Neural progenitor cell (in vitro differentiated cells): ENCODE data around the gene ME2. TPM values are rescaled to one million over a fixed set of nuclear protein-coding genes. Genes with fewer than 3 reads are reported as not detected.

Experiments
- DNase-seq: peaks from one replicate; pipeline ENCODE4 v3.0.0-alpha.2; 2016; ENCODE audit warnings: low spot score
- H2AFZ ChIP-seq: fragments of 200-600 bp; sonication (generic); replicated peaks from 2 replicates; pipeline ENCODE4 v1.6.1; 2016; ENCODE audit warnings: antibody characterized with exemption
- H3F3A ChIP-seq: fragments of 200-600 bp; sonication (generic); 2 replicates; pipeline ENCODE4 v1.6.1; 2016; ENCODE audit warnings: antibody characterized with exemption, low read depth
- H3K27ac ChIP-seq: fragments of 200-600 bp; sonication (generic); 2 replicates; pipeline ENCODE4 v1.5.1; 2016; ENCODE audit warnings: mild to moderate bottlenecking
- H3K27me3 ChIP-seq: fragments of 200-600 bp; sonication (generic); 2 replicates; pipeline ENCODE4 v1.6.1; 2016; ENCODE audit warnings: mild to moderate bottlenecking, moderate library complexity
- H3K36me3 ChIP-seq: fragments of 200-600 bp; sonication (generic); 2 replicates; pipeline ENCODE4 v1.5.1; 2016
- H3K4me1 ChIP-seq: fragments of 200-600 bp; sonication (generic); 2 replicates; pipeline ENCODE4 v1.6.1; 2016; ENCODE audit warnings: mixed run types
- H3K4me2 ChIP-seq: fragments of 200-600 bp; sonication (generic); 2 replicates; pipeline ENCODE4 v1.6.1; 2016
- H3K4me3 ChIP-seq: fragments of 200-600 bp; sonication (generic); 2 replicates; pipeline ENCODE4 v1.5.1; 2016
- H3K79me2 ChIP-seq: fragments of 200-600 bp; sonication (generic); 2 replicates; pipeline ENCODE4 v1.6.1; 2016; ENCODE audit warnings: low read depth
- H3K9ac ChIP-seq: fragments of 200-600 bp; sonication (generic); 2 replicates; pipeline ENCODE4 v1.6.1; 2016
- H3K9me3 ChIP-seq: fragments of 200-600 bp; sonication (generic); 2 replicates; pipeline ENCODE4 v1.5.1; 2016; ENCODE audit warnings: low read depth
- H4K20me1 ChIP-seq: fragments of 200-600 bp; sonication (generic); 2 replicates; pipeline ENCODE4 v1.6.1; 2016; ENCODE audit warnings: low read depth
- H3K27ac Mint-ChIP-seq: 3 replicates; pipeline ENCODE4 v1.8.0; 2021; ENCODE audit warnings: mixed read lengths
- H3K27me3 Mint-ChIP-seq: 2 replicates; pipeline ENCODE4 v1.8.0; 2022; ENCODE audit warnings: low read depth, mild to moderate bottlenecking, inconsistent platforms, moderate library complexity, mixed read lengths; ENCODE audit not compliant: insufficient read depth
- H3K36me3 Mint-ChIP-seq: 3 replicates; pipeline ENCODE4 v1.8.0; 2021; ENCODE audit warnings: mixed read lengths
- H3K4me1 Mint-ChIP-seq: 3 replicates; pipeline ENCODE4 v1.8.0; 2021; ENCODE audit warnings: mixed read lengths
- H3K4me3 Mint-ChIP-seq: 3 replicates; pipeline ENCODE4 v1.8.0; 2021; ENCODE audit warnings: mild to moderate bottlenecking, moderate library complexity, mixed read lengths
- H3K9me3 Mint-ChIP-seq: 3 replicates; pipeline ENCODE4 v1.8.0; 2020; ENCODE audit warnings: mixed read lengths
- EZH2 ChIP-seq: fragments of 200-600 bp; sonication (generic); IDR thresholded peaks from 2 replicates; pipeline ENCODE4 v1.6.1; 2017; ENCODE audit warnings: antibody characterized with exemption, mild to moderate bottlenecking, moderate library complexity
- EZH2phosphoT487 ChIP-seq: fragments of 200-600 bp; sonication (generic); IDR thresholded peaks from 2 replicates; pipeline ENCODE4 v1.6.1; 2017; ENCODE audit warnings: antibody characterized with exemption
- total RNA-seq: library from RNA; depleted of rRNA; stranded (reverse); fragments of >200 nt; gene quantifications from 2 replicates; pipeline ENCODE4 v1.2.3, GENCODE V29; 2015; ENCODE audit warnings: low replicate concordance
- TF ChIP-seq, protein P1 (sequence below): fragments of 200-600 bp; sonication (generic); IDR thresholded peaks from 2 replicates; pipeline ENCODE4 v1.5.1; 2017; ENCODE audit warnings: antibody characterized with exemption, mild to moderate bottlenecking

Gene ME2
- total RNA-seq, 1 donor from 2014 or later: 129 TPM

DNA sequence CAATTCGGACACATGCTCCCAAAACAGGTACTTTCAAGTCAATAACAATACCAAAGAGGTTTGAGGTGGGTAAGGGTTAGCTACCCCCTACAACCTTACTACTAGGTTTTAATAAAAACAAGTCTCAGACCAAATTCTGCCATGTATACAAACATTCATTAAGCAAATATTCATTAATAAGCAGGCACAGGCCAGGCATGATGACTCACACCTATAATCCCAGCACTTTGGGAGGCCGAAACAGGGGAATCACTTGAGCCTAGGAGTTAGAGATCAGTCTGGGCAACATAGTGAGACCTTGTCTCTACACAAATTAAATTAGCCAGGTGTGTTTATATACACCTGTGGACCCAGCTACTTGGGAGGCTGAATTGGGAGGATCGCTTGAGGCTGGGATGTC is 77.2 kb downstream of the ME2 start:
- H3K36me3 ChIP-seq: no peaks in the 10 kb centered on the region
- H3K27ac ChIP-seq: no peak overlapping the region
- peaks cover under 1% of the 10 kb centered on the region for H3K9me3 ChIP-seq
- Mint-ChIP-seq H3K27me3 (peaks cover 1% of the 10 kb centered on the region), H3K9me3 (peaks cover 5% of the 10 kb centered on the region), H3K4me3 (no peak overlapping the region), H3K4me1 (peaks cover 3% of the 10 kb centered on the region), H3K36me3 (peaks cover 2% of the 10 kb centered on the region), H3K27ac (no peak overlapping the region)
- no peaks in the 10 kb centered on the region for H3K27me3 ChIP-seq
- DNase-seq: no peak
- H3K79me2 ChIP-seq: no peaks in the 10 kb centered on the region
- no peaks in the 10 kb centered on the region for H4K20me1 ChIP-seq
- H3K4me1 ChIP-seq: no peaks in the 10 kb centered on the region
- H3F3A ChIP-seq: peaks cover 3% of the 10 kb centered on the region
- H3K4me2 ChIP-seq: no peak overlapping the region
- TF ChIP-seq EZH2 (no peak), EZH2phosphoT487 (no peak)
- TF ChIP-seq, protein P1, sequence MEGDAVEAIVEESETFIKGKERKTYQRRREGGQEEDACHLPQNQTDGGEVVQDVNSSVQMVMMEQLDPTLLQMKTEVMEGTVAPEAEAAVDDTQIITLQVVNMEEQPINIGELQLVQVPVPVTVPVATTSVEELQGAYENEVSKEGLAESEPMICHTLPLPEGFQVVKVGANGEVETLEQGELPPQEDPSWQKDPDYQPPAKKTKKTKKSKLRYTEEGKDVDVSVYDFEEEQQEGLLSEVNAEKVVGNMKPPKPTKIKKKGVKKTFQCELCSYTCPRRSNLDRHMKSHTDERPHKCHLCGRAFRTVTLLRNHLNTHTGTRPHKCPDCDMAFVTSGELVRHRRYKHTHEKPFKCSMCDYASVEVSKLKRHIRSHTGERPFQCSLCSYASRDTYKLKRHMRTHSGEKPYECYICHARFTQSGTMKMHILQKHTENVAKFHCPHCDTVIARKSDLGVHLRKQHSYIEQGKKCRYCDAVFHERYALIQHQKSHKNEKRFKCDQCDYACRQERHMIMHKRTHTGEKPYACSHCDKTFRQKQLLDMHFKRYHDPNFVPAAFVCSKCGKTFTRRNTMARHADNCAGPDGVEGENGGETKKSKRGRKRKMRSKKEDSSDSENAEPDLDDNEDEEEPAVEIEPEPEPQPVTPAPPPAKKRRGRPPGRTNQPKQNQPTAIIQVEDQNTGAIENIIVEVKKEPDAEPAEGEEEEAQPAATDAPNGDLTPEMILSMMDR: no peak
- H3K4me3 ChIP-seq: no peak overlapping the region
- H3K9ac ChIP-seq: no peak overlapping the region
- no peak overlapping the region for H2AFZ ChIP-seq

DNA sequence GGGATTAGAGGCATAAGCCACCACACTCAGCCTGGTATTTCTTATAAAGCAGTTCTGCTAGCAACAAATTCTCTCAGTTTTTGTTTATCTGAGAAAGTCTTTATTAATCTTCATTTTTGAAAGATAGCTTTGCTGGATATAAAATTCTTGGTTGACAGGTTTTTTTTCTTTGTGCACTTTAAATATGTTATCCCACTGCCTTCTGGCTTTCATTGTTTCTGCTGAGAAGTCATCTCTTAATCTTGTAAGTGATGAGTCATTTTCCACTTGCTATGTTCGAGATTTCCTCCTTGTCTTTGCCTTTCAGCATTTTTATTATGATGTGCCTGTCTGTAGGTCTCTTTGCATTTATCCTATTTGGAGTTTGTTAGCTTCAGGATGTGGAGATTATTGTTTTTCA is 83.1 kb downstream of the ME2 start:
- H3K27me3 Mint-ChIP-seq: peaks cover 9% of the 10 kb centered on the region

DNA sequence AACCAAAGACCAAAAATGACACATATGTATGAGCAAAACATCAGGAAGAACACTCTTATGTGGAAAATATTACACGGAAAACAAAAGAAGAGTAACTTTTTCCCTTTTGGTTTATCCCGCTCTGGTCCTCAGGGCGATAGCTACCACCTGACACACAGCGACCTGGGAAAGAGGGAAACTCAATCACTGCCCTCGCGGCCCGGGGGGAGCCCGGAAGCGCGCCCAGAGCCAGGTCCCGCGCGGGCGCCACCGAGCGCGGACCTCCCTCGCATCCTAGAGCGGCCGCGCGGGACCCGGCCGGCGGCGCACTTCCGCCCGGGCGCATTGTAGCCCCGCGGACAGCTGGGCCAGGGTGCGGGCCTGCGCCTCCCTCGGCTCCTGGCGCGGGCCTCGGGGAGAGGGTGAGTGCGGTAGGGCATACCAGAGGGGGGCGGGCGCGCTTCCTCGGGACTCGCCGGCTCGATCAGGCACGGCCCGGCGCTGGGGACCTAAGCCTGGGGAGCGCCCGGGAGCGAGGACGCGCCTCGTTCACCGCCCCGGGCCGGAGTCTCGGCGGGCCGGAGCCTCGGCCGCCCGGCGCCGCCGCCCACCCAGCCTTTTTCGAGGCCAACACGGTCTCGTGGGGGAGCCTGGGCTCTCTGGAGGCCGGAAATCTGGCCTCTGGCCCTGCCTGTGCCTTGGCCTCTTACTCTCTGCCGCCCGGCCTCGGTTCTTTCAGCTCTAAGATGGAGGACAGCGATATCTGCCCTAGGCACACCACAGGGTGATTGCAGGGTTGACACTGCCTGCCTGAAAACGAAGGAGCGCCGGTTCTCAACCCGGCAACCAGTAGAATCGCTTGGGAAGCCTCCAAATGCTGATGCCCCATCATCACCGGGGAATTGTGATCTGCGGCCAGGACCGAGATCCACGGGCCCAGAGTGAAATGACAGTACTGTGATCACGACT is 89.1 kb downstream of the ME2 start, which contains the start of gene ELAC1:
Gene ELAC1, plus strand, starts transcription at position 327 of the 948 bp plus-strand sequence. CDS start 6,365 bp downstream, outside the sequence.
- H3F3A ChIP-seq: peaks cover 19% of the 10 kb centered on the region
- no peaks in the 10 kb centered on the region for H3K36me3 ChIP-seq
- H3K4me1 ChIP-seq: peaks cover 11% of the 10 kb centered on the region
- H3K27me3 ChIP-seq: no peaks in the 10 kb centered on the region
- no peak for TF ChIP-seq EZH2phosphoT487
- TF ChIP-seq, protein P1: peak; percentile 9
- H3K27me3 Mint-ChIP-seq: peaks cover 5% of the 10 kb centered on the region
- peak within 1 kb of the TSS; percentile 91 for H3K9ac ChIP-seq
- peak within 1 kb of the TSS; percentile 94 for H2AFZ ChIP-seq
- H3K4me2 ChIP-seq: peak within 1 kb of the TSS; percentile 96
- peak within 1 kb of the TSS; percentile 89 for H3K27ac Mint-ChIP-seq
- H4K20me1 ChIP-seq: no peaks in the 10 kb centered on the region
- no peaks in the 10 kb centered on the region for H3K9me3 ChIP-seq
- peak; percentile 87 for DNase-seq
- H3K4me3 Mint-ChIP-seq: peak within 1 kb of the TSS; percentile 85
- H3K9me3 Mint-ChIP-seq: peaks cover 15% of the 10 kb centered on the region
- H3K4me1 Mint-ChIP-seq: peaks cover 17% of the 10 kb centered on the region
- H3K4me3 ChIP-seq: peak within 1 kb of the TSS; percentile 87
- peaks cover 2% of the 10 kb centered on the region for H3K36me3 Mint-ChIP-seq
- peaks cover 16% of the 10 kb centered on the region for H3K79me2 ChIP-seq
- H3K27ac ChIP-seq: peak within 1 kb of the TSS; percentile 89

More for the DNA sequence above, 83.1 kb downstream of the ME2 start:
- Histone ChIP-seq H3K9me3 (peaks cover 17% of the 10 kb centered on the region), H3K4me1 (no peaks in the 10 kb centered on the region), H3K36me3 (peaks cover 7% of the 10 kb centered on the region), H2AFZ (no peak overlapping the region), H4K20me1 (no peaks in the 10 kb centered on the region), H3K27ac (no peak overlapping the region), H3K27me3 (no peaks in the 10 kb centered on the region), H3K79me2 (no peaks in the 10 kb centered on the region), H3K9ac (no peak overlapping the region), H3K4me3 (no peak overlapping the region), H3F3A (no peaks in the 10 kb centered on the region), H3K4me2 (no peak overlapping the region)
- DNase-seq: no peak
- no peak overlapping the region for H3K27ac Mint-ChIP-seq
- no peak for TF ChIP-seq EZH2phosphoT487
- TF ChIP-seq EZH2: no peak
- TF ChIP-seq, protein P1: no peak
- no peaks in the 10 kb centered on the region for H3K4me1 Mint-ChIP-seq
- no peak overlapping the region for H3K4me3 Mint-ChIP-seq
- peaks cover 2% of the 10 kb centered on the region for H3K36me3 Mint-ChIP-seq
- peaks cover 26% of the 10 kb centered on the region for H3K9me3 Mint-ChIP-seq
